Measurements from ENCODE around the gene VCX2. TPM values are rescaled to one million over a fixed set of nuclear protein-coding genes. Genes with fewer than 3 reads are reported as not detected.

Gene VCX2
- total and polyA plus RNA-seq, 2 donors (not counting 3 experiments of a cell fraction or from before 2014, with no cell fraction given) = not detected

DNA sequence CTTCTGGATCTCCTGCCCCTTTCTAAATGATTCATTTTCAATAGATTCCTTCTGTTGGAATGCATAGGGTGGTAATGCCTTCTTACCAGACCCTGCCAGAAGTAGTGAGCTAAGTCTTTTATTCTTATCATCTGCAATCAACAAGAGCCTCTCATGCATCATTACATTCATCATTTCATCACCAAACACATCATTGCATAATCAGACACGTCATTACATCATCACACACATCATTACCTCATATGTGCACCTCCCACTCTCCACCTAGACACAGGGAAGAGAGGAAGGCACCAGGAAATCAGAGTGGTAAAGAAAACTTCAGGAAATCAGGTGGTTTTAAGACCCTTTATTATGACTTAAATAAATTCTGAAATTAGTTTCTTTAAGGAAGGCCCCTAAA is 45.0 kb downstream of the VCX2 start:
- no peaks in the 10 kb centered on the region for H3K36me3 ChIP-seq (ENCODE audit: control insufficient read depth in 2 of 2, extremely low read depth in 1 of 2, insufficient read depth in 2 of 2, low read length in 2 of 2)
- dilution Hi-C loops (cut with MboI; ENCODE audit: extremely low pct_ligation_motif_present, low sequenced_read_pairs) (no loop called here), intact Hi-C loops (cut with micrococcal nuclease) (no loop called here)
- POLR2A ChIA-PET = no interaction called here
- H3K4me3 ChIP-seq (replicated peaks in 1 of 3; ENCODE audit: insufficient read depth in 1 of 3, low read depth in 1 of 3, low read length in 3 of 3) = no peak overlapping the region
- TF ChIP-seq, protein P1, sequence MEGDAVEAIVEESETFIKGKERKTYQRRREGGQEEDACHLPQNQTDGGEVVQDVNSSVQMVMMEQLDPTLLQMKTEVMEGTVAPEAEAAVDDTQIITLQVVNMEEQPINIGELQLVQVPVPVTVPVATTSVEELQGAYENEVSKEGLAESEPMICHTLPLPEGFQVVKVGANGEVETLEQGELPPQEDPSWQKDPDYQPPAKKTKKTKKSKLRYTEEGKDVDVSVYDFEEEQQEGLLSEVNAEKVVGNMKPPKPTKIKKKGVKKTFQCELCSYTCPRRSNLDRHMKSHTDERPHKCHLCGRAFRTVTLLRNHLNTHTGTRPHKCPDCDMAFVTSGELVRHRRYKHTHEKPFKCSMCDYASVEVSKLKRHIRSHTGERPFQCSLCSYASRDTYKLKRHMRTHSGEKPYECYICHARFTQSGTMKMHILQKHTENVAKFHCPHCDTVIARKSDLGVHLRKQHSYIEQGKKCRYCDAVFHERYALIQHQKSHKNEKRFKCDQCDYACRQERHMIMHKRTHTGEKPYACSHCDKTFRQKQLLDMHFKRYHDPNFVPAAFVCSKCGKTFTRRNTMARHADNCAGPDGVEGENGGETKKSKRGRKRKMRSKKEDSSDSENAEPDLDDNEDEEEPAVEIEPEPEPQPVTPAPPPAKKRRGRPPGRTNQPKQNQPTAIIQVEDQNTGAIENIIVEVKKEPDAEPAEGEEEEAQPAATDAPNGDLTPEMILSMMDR (IDR thresholded peaks at IDR 0.05; ENCODE audit: extremely low read depth in 1 of 2, insufficient read depth in 1 of 2, low read depth in 1 of 2, low read length in 2 of 2) = no peak
- TF ChIP-seq POLR2AphosphoS5 (IDR thresholded peaks at IDR 0.05; ENCODE audit: insufficient read depth, low read depth, low read length) = no peak
- no peak for TF ChIP-seq GATA2 (IDR thresholded peaks at IDR 0.05; ENCODE audit: insufficient read depth, insufficient read length, low read depth, low read length)
- no peak for TF ChIP-seq FOS (IDR thresholded peaks at IDR 0.05; ENCODE audit: borderline replicate concordance, insufficient read depth, low read length)
- TF ChIP-seq POLR2A (IDR thresholded peaks at IDR 0.05; ENCODE audit: low read depth, low read length) = no peak
- no peak for TF ChIP-seq MYC (IDR thresholded peaks at IDR 0.05; ENCODE audit: low read depth, low read length)
- no peak for TF ChIP-seq JUN (IDR thresholded peaks at IDR 0.05; ENCODE audit: borderline replicate concordance, insufficient read depth, insufficient read length, low read depth)
- TF ChIP-seq, protein P2, sequence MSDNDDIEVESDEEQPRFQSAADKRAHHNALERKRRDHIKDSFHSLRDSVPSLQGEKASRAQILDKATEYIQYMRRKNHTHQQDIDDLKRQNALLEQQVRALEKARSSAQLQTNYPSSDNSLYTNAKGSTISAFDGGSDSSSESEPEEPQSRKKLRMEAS (IDR thresholded peaks at IDR 0.05; ENCODE audit: insufficient read depth, insufficient read length) = no peak
- TF ChIP-seq EZH2 (IDR thresholded peaks at IDR 0.05; ENCODE audit: borderline replicate concordance, low read depth, low read length, severe bottlenecking) = no peak
- H2AFZ ChIP-seq (ENCODE audit: low read depth, low read length) = no peak overlapping the region
- DNase-seq (ENCODE audit: low read depth, low spot score) = no peak
- no TSS peak for BruUV-seq (replicated peaks)
- H3K4me2 ChIP-seq (ENCODE audit: insufficient read depth, low read length) = no peak overlapping the region
- no peaks in the 10 kb centered on the region for H3K4me1 ChIP-seq (ENCODE audit: control insufficient read depth, extremely low read depth, insufficient read depth, low read length)
- no peak overlapping the region for H3K9ac ChIP-seq (replicated peaks; ENCODE audit: extremely low read depth, insufficient read depth, low read length)
- no peak overlapping the region for H3K27ac ChIP-seq (ENCODE audit: insufficient read depth, low read depth, low read length)
- H3K27me3 ChIP-seq (ENCODE audit: control insufficient read depth in 2 of 2, insufficient read depth in 2 of 2, low read length in 2 of 2) = no peaks in the 10 kb centered on the region
- H4K20me1 ChIP-seq (replicated peaks; ENCODE audit: control insufficient read depth, extremely low read depth, insufficient read depth, low read length) = no peaks in the 10 kb centered on the region
- no peak for FAIRE-seq
- no peaks in the 10 kb centered on the region for H3K9me3 ChIP-seq (replicated peaks; ENCODE audit: control insufficient read depth, insufficient read depth, low read length)
- no peaks in the 10 kb centered on the region for H3K79me2 ChIP-seq (ENCODE audit: control insufficient read depth, insufficient read depth, low read length)
- no peaks in the 10 kb centered on the region for H3K9me1 ChIP-seq (replicated peaks; ENCODE audit: control insufficient read depth, extremely low read depth, insufficient read depth, low read length)
- CTCF ChIA-PET = no interaction called here

All from endothelial cell of umbilical vein (primary cell).